GM19452 (cell line): ENCODE results near the gene KCTD14.
A peak's percentile ranks its signal among the peaks of the same experiment; 100 is the strongest.
"Not testable (repeated sequence)": the region's sequence is repeated elsewhere in the genome, so short reads cannot be mapped to it uniquely, and the experiment has no call there.

Source experiments
- ATAC-seq: cut with Tn5 transposase; IDR thresholded peaks from one replicate; pipeline ENCODE4 v1.9.1; 2021; ENCODE audit not compliant: unreplicated experiment

The KCTD14 gene

DNA sequence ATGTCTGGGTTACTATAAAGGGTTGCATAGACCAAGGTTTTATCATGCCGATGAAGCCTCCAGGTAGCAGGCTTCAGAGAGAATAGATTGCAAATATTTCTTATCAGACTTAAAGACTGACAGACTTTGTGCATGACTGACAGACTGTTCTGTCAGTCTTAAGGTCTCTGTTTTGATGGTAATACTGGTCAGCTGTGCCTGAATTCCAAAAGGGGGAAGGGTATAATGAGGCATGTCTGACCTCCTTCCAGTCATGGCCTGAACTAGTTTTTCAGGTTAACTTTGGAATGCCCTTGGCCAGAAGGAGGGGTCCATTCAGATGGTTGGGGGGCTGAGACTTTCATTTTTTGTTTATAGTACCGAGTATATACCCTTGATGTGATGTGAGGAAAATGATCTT lies 4.7 kb upstream of the KCTD14 start:
- ATAC-seq: no peak

- no peak for ATAC-seq
Observed at GRCh38 chr11:78025378-78025777, 2.3 kb upstream of the KCTD14 start.

- ATAC-seq: no peak
Observed at GRCh38 chr11:78023426-78023825, 350 bp upstream of the KCTD14 start.

DNA sequence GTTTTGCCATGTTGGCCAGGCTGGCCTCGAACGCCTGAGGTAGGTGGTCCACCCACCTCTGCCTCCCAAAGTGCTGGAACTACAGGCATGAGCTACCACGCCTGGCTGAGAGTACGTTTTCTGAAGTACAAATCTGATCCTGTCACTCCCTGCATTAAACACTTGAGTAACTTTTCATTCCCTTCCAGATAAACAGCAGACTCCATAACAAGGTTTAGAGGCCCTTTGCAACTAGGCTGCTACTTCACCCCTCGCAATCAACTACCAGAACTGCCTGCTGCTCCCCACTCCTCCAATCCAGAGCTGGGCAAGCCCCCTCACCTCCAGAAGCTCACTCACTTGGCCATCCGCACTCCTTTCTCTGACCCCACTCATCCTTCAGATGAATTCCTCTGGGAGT lies 1.5 kb downstream of the KCTD14 start:
- no peak for ATAC-seq

GRCh38 chr11:78020246-78020645 lies 2.8 kb downstream of the KCTD14 start:
- no peak for ATAC-seq

GRCh38 chr11:78019808-78020207 lies 3.3 kb downstream of the KCTD14 start:
- ATAC-seq: no peak

- no peak for ATAC-seq
Observed at GRCh38 chr11:78015878-78016277, 7.2 kb downstream of the KCTD14 start.

DNA sequence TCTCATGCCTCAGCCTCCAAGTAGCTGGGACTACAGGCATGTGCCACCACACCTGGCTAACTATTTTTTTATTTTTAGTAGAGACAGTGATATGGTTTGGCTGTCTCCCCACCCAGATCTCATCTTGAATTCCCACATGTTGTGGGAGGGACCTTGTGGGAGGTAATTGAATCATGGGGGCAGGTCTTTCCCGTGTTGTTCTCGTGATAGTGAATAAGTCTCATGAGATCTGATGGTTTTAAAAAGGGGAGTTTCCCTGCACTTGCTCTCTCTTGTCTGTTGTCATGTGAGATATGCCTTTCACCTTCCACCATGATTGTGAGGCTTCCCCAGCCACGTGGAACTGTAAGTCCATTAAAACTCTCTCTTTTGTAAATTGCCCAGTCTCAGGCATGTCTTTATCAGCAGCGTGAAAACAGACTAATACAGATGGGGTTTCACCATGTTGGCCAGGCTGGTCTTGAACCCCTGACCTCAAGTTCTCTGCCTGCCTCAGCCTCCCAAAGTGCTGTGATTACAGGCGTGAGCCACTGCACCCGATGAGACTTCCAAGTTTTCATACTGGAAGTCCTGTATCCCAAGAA lies 8.0 kb downstream of the KCTD14 start:
- ATAC-seq: not testable (repeated sequence)

GRCh38 chr11:78011301-78011700 lies 11.8 kb downstream of the KCTD14 start:
- no peak for ATAC-seq

- no peak for ATAC-seq
Observed at GRCh38 chr11:78010755-78011154, 12.3 kb downstream of the KCTD14 start.

DNA sequence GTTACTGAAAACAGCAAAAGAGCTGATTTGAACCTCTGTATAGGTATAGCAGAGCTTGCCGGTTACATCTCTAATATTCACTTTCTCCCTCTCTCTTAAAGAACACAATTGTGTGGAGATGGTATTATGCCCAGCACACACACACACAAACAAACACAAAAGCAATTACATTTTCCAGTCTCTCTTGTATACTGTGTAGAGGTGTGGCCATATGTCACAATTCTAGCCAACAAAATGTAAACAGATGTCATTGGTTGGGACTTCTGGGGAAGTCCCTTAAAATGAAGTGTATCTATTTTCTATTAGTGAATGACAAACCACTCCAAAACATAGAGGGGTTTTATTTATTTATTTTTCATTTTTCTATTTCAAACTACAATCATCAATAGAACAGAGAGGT lies 12.8 kb downstream of the KCTD14 start:
- no peak for ATAC-seq

- ATAC-seq: no peak
Observed at GRCh38 chr11:78009062-78009461, 14.0 kb downstream of the KCTD14 start.

DNA sequence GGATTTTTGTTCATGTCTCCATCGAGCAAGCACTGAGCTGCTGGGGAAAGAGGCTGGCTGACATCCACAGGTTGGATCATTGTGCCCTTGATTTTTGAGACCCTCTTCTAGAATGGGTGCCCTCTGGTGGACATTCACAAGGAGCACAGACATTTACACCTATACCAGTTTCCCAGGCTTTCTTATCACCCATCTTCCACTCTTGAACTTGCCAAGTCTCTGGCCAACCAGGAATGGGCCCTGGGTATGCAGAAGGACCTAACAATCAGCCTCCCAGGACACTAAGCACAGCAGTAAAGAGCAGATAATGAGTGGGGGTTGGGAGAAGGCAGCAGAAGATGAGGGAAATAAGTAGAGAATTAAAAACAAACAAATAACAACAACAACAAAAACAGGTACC lies 22.9 kb downstream of the KCTD14 start:
- ATAC-seq: peak; percentile 66

- ATAC-seq: no peak
Observed at GRCh38 chr11:77999446-78000030, 23.5 kb downstream of the KCTD14 start.

GRCh38 chr11:77994434-77995362 lies 28.4 kb downstream of the KCTD14 start, which contains the start of gene INTS4:
TSS of gene INTS4 (minus strand) at chr11:77994668. CDS start at chr11:77994643, 25 bp downstream.
- ATAC-seq: peak; percentile 99

- ATAC-seq: no peak
Observed at GRCh38 chr11:77993902-77994301, 29.2 kb downstream of the KCTD14 start.

DNA sequence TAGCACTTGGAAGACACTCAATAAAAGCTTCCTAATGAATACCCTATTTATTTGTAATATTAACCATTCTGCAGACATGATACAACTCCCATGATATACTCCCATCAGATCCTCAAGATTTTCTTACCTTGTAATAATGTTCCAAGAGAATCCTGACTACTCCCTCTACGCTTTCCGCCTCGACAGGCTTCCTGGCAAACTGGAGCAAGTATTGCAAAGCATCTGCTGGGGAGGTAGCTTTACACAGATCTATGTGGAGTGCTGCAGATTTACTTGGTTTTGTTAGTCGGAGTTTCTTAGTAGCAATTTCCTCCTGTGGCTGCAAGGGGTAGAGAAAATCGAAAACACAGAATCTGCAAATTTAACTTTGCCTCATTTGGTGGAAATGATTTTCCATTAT lies 32.1 kb downstream of the KCTD14 start:
- no peak for ATAC-seq

GRCh38 chr11:77986456-77986855 lies 36.6 kb downstream of the KCTD14 start:
- not testable (repeated sequence) for ATAC-seq

- ATAC-seq: no peak
Observed at GRCh38 chr11:77981346-77981947, 41.6 kb downstream of the KCTD14 start.

DNA sequence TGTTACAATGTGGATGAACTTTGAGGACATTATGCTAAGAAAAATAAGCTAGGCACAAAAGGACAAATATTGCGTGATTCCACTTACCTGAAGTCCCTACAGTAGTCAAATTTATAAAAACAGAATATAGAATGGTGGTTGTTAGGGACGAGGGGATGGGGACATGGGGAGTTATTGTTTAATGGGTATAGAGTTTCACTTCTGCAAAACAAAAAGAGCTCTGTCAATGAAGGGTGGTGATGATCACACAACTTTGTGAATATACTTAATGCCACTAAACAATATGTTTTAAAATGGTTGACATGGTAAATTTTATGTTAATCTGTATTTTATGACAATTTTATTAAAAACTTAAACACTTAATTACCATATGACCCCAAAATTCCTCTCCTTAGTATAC lies 54.7 kb downstream of the KCTD14 start:
- ATAC-seq: no peak

- ATAC-seq: no peak
Observed at GRCh38 chr11:77967753-77968152, 55.3 kb downstream of the KCTD14 start.

- ATAC-seq: no peak
Observed at GRCh38 chr11:77967121-77967520, 56.0 kb downstream of the KCTD14 start.
